Mesothelial cell of epicardium (in vitro differentiated cells): Measurements from ENCODE around the gene PLXNA2. TPM values are rescaled to one million over a fixed set of nuclear protein-coding genes. Genes with fewer than 3 reads are reported as not detected.
A peak's percentile ranks its signal among the peaks of the same experiment; 100 is the strongest.

ENCODE experiments used
- DNase-seq, 2 experiments: peaks; one replicate each; pipeline ENCODE4 v3.0.0; 2021; ENCODE audit warnings: low spot score in 2 of 2; ENCODE audit not compliant: unreplicated experiment in 2 of 2
- H3K27ac Mint-ChIP-seq: 2 replicates; pipeline ENCODE4 v1.8.0; 2021; ENCODE audit warnings: mixed read lengths
- H3K27me3 Mint-ChIP-seq: 2 replicates; pipeline ENCODE4 v1.8.0; 2021; ENCODE audit warnings: low read depth, mixed read lengths
- H3K36me3 Mint-ChIP-seq: 2 replicates; pipeline ENCODE4 v1.8.0; 2021; ENCODE audit warnings: mixed read lengths
- H3K4me1 Mint-ChIP-seq: 2 replicates; pipeline ENCODE4 v1.8.0; 2021; ENCODE audit warnings: mixed read lengths
- H3K4me3 Mint-ChIP-seq: 2 replicates; pipeline ENCODE4 v1.8.0; 2021; ENCODE audit warnings: mild to moderate bottlenecking, moderate library complexity, mixed read lengths
- H3K9me3 Mint-ChIP-seq: 2 replicates; pipeline ENCODE4 v1.8.0; 2021; ENCODE audit warnings: mixed read lengths
- total RNA-seq: library from RNA; stranded (reverse); gene quantifications from 3 replicates; pipeline ENCODE4 v1.2.1, GENCODE V29; 2021
- TF ChIP-seq, protein P1 (sequence below): fragments of 200-600 bp; sonication (generic); IDR thresholded peaks from one replicate; pipeline ENCODE4 v1.5.0; 2021; ENCODE audit warnings: antibody characterized with exemption; ENCODE audit not compliant: unreplicated experiment

The PLXNA2 gene
- total RNA-seq, 1 donor from 2014 or later, result 14.7 TPM

DNA sequence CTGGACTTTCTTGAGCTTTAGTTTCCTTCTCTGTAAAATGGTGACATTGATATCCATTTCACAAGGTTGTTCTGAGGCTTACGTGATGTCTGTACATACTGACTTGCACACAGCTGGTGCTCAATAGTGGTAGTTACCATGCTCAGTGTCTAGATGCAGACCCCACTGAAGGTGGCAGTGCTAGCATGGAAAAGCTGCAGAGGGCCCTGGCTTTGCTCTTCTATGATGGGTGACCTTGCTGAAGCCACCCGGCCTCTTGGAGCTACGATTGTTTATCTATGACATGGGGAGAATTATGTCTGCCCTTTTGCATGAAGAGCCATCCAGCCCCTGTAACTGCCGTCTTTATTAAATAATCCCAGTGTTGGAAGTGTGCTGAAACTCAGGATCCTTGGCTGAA, 131.8 kb downstream of the PLXNA2 start:
- DNase-seq, result no peak
- TF ChIP-seq, protein P1, sequence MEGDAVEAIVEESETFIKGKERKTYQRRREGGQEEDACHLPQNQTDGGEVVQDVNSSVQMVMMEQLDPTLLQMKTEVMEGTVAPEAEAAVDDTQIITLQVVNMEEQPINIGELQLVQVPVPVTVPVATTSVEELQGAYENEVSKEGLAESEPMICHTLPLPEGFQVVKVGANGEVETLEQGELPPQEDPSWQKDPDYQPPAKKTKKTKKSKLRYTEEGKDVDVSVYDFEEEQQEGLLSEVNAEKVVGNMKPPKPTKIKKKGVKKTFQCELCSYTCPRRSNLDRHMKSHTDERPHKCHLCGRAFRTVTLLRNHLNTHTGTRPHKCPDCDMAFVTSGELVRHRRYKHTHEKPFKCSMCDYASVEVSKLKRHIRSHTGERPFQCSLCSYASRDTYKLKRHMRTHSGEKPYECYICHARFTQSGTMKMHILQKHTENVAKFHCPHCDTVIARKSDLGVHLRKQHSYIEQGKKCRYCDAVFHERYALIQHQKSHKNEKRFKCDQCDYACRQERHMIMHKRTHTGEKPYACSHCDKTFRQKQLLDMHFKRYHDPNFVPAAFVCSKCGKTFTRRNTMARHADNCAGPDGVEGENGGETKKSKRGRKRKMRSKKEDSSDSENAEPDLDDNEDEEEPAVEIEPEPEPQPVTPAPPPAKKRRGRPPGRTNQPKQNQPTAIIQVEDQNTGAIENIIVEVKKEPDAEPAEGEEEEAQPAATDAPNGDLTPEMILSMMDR, result no peak
- no peak overlapping the region for H3K27ac Mint-ChIP-seq
- H3K36me3 Mint-ChIP-seq, result no peaks in the 10 kb centered on the region
- H3K4me3 Mint-ChIP-seq, result no peak overlapping the region
- H3K9me3 Mint-ChIP-seq, result no peaks in the 10 kb centered on the region
- H3K4me1 Mint-ChIP-seq, result peaks cover 35% of the 10 kb centered on the region
- no peaks in the 10 kb centered on the region for H3K27me3 Mint-ChIP-seq

DNA sequence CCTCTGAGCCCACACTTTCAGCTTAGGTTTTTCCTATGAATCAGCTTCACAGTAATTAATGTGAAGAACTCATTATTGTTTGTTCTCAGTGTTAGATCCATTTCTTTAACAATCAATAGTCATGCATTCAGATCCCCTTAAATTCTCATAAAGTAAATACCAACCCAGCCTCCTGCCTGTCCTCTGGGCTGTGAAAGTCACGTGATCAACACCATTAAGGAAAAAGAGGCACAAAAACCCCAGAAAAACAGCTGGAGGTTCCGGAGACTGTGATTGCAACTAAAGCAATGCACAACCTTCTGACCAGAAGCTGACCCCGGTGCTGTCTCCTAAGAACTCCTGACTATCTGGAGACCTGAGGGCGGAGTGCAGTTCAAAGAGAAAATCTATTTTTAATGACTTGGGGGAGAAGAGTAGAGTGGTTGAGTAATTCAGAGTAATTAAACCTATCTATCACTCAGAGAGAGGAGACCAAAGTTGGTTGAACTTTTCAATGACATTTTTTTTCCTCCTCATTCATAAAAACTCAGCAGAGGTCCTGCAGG, 132.5 kb downstream of the PLXNA2 start:
- no peak overlapping the region for H3K27ac Mint-ChIP-seq
- no peak overlapping the region for H3K4me3 Mint-ChIP-seq
- no peaks in the 10 kb centered on the region for H3K9me3 Mint-ChIP-seq
- no peaks in the 10 kb centered on the region for H3K27me3 Mint-ChIP-seq
- TF ChIP-seq, protein P1, result no peak
- no peaks in the 10 kb centered on the region for H3K36me3 Mint-ChIP-seq
- DNase-seq, result no peak
- peaks cover 40% of the 10 kb centered on the region for H3K4me1 Mint-ChIP-seq

DNA sequence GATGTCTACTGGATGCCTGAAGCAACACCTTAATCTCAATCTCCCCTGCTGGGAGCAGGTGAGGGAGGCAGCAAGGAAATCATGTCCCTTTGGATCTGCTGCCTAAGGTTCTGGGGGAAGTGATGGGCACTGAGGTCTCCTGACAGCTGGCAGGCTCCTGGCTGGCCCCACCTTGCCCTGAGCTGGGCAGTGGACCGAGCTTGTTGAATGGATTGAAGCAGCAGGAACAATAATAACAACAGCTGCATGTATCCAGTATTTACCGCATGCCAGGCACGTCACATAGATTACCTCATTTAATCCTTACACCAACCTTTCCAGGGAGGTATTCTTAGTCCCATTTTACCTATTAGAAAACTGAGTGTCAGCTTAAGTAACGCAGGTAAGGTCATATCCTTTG, 133.9 kb downstream of the PLXNA2 start:
- Mint-ChIP-seq H3K27me3 (no peaks in the 10 kb centered on the region), H3K4me1 (peaks cover 53% of the 10 kb centered on the region), H3K4me3 (no peak overlapping the region), H3K36me3 (no peaks in the 10 kb centered on the region), H3K9me3 (no peaks in the 10 kb centered on the region), H3K27ac (no peak overlapping the region)
- DNase-seq, result no peak
- TF ChIP-seq, protein P1, result no peak

DNA sequence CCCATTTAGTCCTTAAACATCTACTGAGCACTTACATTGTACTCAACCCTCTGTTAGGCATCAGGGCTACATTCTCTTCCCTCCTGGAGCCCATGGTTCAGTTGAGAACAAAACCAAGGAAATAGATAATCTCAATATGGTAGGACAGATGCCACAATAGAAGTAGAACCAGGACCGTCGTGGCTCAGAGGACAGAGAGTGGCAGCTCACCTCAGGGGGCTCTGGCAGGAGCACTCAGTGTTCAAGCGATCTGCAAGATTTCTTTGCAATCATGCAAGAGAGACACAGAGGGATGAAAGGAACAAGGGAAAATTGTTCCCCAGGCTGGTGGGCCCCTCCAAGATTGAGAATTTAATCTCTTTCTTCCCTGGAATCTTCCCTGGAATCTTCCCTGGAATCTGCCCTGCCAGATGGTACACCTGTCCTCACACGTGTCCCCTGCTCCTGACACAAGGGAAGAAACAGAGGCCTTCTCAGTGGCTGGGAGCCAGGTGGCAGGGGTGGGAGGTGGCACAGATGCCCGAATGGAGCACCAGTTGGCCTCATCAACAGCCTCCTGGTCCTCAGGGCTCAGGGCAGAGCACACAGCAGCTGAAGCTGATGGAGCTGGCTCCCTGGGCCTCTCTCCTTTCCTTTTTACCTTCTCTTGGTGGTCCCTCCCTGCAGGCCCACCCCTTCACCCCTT, 135.4 kb downstream of the PLXNA2 start:
- TF ChIP-seq, protein P1, result no peak
- Mint-ChIP-seq H3K9me3 (no peaks in the 10 kb centered on the region), H3K4me3 (no peak overlapping the region), H3K36me3 (no peaks in the 10 kb centered on the region), H3K4me1 (peaks cover 59% of the 10 kb centered on the region), H3K27ac (no peak overlapping the region), H3K27me3 (peaks cover 7% of the 10 kb centered on the region)
- DNase-seq, result no peak

DNA sequence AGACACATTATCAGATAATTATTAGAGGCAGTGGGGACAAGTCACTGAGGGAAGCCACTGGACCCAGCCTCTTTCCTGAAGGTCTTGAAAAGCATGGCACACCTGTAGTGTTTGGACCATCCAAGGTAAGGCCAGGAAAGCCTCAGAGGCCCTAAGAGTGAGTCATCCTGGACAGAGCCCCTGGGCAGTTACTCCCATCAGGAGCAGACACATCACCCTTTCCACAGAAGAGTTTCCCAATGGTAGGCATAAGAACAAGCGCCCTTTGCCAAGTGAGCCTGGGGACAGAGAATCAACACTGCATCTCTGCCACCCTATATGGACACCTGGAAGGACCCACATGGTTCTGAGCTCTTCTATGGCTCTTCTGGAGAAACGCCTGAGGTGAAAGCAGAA, 136.0 kb downstream of the PLXNA2 start:
- Mint-ChIP-seq H3K36me3 (no peaks in the 10 kb centered on the region), H3K27me3 (peaks cover 8% of the 10 kb centered on the region), H3K4me1 (peaks cover 61% of the 10 kb centered on the region), H3K9me3 (no peaks in the 10 kb centered on the region), H3K4me3 (no peak overlapping the region), H3K27ac (peak overlapping the region; percentile 42)
- DNase-seq, result no peak
- TF ChIP-seq, protein P1, result no peak
